CD4-positive, alpha-beta T cell treated with Interleukin-15 for 1 hour (primary cell): ENCODE data around the gene NUDT3.
A peak's percentile ranks its signal among the peaks of the same experiment; 100 is the strongest.
"Not testable (repeated sequence)": the region's sequence is repeated elsewhere in the genome, so short reads cannot be mapped to it uniquely, and the experiment has no call there.

Experiments
- DNase-seq: peaks from one replicate; pipeline ENCODE4 v3.0.0-alpha.2; 2020

NUDT3 gene

DNA sequence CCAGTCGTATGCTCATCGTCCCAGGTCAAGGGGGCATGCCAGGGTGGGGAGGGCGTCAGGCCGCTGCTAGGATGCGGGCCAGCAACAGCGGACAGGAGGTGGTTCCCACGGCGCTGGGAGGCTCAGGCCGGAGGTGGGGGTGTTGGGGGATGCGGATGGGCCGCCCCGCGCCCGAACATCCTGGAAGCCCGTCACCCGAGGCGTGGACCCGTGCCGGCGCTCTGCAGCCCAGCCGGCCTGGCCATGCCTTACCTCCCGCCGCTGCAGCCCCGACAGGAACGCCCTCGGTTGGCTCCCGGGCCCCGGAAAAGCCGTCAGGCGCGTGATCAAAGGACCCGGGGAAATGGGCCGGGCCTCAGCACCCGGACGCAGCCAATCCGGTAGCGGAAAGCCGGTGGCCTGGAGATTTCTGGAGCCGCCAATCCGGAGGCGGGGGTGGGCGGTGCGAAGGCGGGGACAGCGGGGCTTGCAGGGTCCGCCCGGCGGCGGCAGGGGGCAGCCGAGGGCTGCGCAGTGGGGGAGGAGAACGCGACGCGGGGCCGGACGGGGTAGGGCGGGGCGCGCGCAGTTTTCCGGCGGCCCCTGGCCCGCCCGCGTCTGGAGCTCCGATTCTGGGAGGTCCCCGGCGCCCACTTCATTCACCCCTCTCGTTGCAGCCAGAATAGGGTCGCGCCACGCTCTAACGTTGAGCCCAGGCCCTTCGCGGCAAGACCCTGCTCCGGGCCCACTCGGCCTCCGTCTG lies 143.6 kb downstream of the NUDT3 start, which contains the start of gene SMIM29:
SMIM29 (minus strand) TSS at position 280 of the 742 bp plus-strand sequence. CDS start 1,215 bp downstream, outside the sequence.
- DNase-seq, result peak; percentile 96

DNA sequence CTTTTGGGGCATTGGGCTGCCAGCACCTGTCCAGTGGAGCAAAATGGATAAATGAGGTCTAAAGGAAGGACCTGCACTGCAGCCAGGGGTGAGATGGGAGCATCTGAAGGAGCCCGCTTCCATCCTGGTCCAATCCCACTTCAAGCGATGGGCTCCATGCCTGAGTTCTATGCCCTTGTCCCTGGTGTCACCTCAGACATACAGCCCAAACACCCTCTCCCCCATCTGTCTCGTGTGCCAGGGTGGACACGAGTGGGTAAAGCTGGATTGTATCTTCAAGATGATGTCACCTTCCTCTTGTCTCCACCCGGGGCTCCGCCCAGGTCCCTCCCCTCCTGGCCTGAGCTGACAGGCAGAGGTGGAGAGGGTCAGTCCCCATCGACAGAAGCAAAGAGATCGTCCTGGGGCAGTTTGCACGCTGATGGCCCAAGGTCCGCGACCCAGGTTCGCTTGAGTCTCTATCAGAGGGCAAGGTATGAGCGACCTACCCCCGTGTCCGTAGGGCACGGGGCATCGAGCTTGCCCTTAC lies 144.2 kb downstream of the NUDT3 start:
- peak; percentile 73 for DNase-seq

DNA sequence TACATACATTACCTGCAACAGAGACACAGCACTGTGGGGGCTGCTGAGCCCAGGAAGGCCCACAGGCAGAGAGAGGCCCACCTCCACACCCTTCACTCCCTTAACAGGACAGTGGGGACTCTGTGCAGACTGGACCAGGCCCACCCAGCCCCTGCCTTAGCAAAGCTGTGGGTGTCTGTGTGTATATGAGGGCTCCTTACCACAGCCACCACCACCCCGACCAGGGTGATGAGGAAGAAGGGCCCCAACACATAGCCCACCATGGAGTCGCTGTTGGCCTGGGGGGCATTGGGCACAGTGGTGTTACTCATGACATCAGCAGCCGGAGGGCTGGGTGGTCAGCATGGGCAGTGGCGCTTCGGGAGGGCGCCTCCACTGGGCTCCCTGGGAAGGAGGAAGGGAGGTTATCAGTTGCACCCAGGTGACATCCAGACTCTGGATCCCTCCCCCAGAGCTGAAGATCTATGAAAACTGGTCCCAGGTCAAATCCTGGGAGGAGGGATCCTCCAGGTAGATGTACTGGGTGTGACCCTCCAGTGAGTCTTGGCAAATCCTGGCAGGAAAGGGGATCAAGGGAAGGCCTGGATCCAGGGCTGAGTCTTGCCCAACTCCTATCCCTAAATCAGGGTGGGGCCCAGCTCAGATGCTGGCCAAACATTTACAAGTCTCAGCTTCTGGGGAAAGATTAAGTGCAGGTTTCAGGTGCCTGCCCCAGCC lies 144.8 kb downstream of the NUDT3 start:
- no peak for DNase-seq

DNA sequence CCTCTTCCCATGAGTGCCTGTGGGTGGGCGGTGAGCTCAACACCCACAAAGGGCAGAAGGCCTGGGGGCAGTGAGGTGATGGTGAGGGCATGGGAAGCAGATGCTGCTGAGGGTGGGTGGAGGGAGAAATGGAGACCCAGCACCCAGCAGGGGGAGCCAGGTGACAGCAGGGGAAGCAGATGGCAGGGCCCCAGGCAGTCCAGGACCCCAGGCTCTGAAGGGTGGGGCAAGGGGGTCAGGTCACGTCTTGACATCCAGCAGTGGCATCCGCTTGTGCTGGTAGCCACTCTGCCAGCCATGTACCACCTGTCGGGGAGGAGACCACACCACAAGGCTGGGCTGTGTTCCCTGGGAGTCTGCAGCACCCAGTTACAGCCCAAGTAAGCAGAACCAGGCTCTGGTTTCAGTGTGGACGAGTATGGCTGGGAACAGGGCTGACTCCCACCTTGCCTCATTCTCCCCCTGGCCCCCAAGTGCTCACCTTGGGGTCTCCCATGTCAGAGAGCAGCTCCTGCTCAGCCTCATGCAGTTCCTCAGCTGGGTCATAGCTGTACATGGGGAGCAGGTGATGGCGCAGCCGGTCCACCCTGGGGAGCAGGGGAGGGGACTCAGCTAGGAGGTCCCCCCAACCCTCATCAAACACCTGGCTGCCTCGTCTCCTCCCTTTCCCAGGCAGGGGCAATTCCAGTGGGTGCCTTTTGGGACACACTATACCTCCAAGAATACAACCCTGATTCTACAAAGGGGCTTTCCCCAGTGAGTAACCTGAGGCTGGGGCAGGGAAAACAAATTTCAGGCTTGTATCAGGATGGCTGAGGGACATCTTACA lies 145.7 kb downstream of the NUDT3 start:
- DNase-seq, result peak; percentile 51

DNA sequence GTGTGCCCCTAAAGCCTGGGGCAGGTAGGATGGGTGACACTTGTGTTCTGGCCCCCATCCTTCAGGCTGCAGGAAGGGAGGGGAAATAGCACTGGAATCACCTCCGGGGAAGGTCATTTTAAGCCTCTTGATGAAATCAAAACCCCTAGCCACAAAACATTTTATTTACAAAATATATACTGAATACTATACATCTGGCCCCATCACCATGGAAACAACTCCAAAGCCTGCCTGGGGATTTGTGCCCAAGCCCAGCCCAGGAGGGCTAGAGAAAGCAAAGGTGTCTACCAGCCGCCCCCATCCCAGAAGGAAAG lies 146.3 kb downstream of the NUDT3 start:
- DNase-seq, result no peak

DNA sequence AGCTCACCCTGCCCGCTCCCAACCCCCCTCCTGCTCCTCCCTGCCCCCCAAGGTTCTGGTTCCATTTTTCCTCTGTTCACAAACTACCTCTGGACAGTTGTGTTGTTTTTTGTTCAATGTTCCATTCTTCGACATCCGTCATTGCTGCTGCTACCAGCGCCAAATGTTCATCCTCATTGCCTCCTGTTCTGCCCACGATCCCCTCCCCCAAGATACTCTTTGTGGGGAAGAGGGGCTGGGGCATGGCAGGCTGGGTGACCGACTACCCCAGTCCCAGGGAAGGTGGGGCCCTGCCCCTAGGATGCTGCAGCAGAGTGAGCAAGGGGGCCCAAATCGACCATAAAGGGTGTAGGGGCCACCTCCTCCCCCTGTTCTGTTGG lies 146.7 kb downstream of the NUDT3 start:
- not testable (repeated sequence) for DNase-seq

DNA sequence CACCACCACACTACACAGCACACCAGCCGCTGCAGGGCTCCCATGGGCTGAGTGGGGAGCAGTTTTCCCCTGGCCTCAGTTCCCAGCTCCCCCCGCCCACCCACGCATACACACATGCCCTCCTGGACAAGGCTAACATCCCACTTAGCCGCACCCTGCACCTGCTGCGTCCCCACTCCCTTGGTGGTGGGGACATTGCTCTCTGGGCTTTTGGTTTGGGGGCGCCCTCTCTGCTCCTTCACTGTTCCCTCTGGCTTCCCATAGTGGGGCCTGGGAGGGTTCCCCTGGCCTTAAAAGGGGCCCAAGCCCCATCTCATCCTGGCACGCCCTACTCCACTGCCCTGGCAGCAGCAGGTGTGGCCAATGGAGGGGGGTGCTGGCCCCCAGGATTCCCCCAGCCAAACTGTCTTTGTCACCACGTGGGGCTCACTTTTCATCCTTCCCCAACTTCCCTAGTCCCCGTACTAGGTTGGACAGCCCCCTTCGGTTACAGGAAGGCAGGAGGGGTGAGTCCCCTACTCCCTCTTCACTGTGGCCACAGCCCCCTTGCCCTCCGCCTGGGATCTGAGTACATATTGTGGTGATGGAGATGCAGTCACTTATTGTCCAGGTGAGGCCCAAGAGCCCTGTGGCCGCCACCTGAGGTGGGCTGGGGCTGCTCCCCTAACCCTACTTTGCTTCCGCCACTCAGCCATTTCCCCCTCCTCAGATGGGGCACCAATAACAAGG lies 147.3 kb downstream of the NUDT3 start:
- DNase-seq, result not testable (repeated sequence)

DNA sequence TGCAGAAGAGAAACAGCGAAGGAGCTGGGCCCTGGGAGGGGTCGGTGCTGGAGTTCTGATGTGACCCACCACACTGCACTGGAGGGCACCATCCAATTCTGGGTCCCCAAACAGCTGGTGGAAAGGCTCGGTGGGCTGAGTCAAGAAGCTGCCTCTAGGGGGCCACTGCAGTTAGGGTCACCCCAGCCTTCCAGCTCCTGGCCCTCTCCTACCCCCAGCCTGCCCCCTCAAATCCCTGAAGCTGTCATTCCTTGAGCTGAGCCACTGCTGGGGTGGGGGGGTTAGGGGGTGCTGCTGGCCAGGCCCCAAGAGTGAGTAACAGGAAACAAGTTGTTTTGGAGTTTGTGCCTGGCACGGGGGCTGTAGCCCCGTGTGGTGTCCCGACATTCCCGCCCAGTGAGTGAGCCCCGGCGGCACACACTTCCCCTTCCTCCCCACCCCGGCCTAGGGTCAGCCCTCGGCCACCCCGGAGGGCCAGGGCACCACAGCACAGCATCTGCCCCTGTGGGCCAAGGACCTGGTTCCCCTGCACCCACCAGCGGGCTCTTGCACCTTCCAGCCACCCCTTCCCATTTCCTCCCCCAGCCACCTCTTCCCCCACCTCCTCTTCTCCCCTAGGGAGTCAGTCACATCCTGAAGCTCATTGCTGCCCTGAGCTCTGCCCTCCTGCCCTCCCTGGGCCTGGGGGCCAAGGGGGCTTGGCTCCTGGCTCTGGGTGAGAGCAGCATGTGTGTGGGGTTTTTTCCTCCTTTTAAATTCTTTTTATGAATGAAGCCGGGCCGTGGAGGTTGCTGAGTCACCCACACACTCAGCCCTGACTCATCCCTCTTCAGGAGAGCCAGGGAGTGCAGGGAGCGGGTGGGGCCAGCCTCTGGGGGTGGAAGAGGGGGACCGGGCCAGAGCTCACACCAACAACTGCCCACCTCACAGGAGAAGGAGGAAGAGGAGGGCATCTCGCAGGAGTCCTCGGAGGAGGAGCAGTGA lies 148.3 kb downstream of the NUDT3 start:
- peak; percentile 62 for DNase-seq

DNA sequence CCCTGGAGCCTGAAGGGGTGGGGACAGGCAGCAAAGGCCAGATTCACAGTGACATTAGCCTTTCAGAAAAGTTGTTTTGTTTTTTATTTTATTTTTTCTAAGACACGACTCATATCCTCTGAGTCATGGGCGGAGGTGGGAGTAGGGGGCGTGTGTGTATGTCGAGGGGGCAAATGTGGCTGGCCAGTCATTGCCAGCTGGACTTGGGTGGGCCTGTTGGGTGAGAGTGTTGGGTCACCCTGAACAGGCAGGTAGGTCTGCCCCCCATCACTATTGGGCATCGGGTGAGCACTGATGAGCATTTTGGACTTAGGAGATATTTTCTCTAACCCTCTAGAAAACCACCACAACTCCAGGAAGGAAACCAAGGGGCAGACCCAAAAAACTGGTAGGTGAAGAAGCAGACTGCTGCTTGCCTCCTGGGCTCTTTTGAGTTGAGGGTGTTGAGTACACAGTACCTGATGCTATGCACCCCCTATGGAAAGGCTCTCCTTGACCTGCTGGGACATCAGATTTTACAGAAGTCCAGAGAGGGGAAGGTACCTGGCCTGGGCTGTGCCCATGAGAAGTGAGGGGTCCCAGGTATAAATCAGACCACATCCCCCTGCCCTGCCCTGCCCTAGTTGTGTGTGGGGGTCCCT lies 149.2 kb downstream of the NUDT3 start:
- no peak for DNase-seq

DNA sequence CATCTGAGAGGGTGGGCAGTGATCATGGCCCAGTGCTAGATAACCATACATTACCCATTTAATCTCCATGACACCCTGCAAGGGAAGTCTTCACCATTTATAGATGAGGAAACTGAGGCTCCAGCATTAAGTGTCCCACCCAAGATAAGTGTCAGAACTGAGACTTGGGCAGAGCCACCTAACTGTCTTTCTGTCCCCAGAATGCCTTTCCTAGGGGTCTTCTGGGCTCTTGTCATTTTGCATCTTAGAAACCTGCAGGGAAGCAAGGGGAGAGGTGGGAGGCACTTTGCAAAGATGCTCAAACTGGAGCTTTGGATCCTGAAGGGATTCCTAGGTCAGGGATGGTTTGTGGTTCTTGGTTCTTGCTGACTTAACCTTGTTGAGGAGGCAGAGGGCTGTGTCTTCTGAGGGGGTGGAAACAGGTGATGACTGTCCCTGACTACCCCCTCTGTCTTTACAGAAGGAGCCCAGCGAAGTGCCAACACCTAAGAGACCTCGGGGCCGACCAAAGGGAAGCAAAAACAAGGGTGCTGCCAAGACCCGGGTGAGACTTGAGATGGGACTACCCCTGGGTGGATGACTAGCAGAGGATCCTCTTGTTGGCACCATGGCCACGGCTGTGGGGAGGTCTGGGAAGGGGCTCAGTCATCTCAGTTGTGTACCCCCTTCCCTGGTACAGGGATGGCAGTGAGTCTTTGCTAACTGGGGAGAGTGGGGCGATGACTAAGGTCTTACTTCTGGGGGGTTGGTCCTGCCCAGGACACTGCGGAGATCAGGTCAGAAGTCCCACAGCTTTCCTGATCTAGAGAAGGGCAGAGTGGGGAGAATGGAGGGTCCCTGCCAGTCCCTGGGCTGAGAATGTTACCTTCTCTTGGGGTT lies 150.0 kb downstream of the NUDT3 start:
- no peak for DNase-seq

DNA sequence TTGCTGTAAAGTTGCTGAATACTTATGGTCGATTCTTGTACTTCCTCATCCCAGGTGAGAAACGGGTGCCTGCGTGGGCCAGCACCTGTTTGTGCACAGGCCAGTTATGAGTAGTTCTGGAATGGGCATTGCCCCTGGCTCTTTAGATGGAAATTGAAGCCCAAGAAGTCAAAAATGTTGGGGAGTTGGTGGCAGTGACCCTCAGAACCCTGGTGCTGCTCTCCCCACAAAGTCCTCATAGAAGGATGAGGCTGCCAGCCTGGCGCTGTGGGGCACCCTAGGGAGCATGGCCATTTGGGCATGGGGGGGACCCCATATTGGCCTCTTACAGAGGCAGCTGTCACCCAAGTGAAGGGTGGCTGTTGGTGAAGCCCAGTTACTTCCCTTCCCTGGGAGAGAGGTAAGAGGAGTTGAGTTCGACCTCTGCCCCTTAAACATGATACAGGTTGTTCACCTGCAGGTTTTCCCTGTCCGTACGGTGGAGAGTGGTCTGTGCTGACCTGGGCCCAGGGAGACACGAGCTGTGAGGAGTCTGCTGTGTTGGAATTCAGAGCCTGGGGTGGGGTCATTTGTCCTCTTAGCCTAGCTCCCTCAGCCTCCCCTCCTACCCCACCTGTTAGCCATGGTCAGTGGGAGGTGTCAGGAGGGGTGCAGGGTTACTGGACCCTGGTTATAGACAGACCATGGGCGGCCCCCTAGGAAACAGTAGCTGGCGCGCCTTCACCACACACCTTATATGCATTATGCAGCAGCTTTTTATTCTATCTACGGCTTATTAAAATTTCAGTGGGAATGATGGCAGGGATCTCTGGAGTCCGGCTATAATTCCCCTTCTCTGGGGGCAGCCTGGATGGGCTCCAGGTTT lies 150.9 kb downstream of the NUDT3 start:
- DNase-seq, result no peak

DNA sequence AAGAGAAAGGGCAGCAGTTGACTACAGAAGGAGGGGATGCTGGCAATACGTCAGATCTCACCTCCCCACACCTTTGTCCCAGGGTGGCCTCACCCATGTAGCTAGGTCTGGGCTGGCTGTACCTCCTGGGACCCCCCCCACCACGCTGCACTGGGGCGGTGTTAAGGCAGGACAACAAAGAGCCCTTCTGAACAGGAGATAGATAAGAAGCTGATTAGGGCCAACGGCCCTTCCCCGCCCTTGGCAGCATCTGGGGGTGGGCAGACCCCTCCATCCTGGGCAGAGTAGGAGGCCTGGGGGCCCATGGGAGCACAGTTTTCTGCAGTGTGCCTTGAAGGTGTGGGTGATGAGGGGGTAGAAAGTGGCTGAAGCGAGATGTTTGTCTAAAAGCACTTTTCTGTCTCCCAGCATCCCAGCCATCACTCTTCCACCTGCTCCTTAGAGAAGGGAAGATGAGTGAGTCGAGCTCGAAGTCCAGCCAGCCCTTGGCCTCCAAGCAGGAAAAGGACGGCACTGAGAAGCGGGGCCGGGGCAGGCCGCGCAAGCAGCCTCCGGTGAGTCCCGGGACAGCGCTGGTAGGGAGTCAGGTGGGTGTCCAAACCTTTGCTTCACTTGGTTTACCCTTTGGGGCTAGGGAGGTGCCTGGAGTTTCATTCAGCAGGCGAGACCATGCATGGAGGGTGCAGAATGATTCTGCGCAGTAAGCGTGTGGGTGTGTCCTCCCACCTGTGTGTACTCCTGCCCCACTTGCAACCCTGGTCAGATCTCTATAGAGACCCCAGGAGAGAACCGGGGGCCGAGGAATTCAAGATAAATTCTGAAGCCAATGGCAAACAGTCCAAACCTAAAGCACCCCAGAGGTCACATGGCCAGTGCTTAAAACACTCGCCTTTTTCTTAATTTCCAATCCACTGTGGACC lies 151.9 kb downstream of the NUDT3 start:
- DNase-seq, result no peak

DNA sequence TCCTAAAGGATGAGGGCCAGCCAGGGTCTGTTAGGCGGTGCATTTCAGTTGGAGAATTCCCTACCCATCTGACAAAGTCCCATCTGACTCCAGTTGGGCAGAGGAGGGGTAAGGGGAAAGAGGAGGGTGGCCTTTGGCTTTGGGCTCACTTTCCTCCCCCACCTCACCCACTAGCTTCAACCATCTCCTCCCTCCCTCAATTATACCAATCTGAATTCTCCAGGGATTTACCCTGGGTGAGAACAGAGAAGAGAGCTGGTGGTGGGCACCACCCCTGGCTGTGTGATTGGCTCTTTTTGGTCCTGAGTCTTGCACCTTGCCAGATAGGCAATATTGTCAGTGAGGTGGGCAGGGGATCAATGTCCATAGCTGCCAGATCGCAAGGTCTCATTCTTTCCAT lies 152.6 kb downstream of the NUDT3 start:
- no peak for DNase-seq

DNA sequence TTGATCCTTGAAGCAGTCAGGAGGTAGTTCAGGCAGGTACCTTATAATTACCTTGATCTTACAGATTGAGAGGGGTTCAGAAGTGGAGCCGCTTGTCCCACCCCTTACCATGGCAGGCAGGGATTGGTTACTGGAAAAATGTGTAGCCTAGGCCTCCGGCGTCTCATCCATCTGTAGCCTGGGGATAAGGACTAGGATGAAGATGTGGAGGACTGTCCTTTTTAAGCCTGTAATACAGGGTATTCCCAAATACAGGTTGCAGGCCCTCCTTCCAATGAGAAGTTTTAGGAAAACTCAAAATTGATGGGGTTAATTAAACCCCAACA lies 153.0 kb downstream of the NUDT3 start:
- no peak for DNase-seq

DNA sequence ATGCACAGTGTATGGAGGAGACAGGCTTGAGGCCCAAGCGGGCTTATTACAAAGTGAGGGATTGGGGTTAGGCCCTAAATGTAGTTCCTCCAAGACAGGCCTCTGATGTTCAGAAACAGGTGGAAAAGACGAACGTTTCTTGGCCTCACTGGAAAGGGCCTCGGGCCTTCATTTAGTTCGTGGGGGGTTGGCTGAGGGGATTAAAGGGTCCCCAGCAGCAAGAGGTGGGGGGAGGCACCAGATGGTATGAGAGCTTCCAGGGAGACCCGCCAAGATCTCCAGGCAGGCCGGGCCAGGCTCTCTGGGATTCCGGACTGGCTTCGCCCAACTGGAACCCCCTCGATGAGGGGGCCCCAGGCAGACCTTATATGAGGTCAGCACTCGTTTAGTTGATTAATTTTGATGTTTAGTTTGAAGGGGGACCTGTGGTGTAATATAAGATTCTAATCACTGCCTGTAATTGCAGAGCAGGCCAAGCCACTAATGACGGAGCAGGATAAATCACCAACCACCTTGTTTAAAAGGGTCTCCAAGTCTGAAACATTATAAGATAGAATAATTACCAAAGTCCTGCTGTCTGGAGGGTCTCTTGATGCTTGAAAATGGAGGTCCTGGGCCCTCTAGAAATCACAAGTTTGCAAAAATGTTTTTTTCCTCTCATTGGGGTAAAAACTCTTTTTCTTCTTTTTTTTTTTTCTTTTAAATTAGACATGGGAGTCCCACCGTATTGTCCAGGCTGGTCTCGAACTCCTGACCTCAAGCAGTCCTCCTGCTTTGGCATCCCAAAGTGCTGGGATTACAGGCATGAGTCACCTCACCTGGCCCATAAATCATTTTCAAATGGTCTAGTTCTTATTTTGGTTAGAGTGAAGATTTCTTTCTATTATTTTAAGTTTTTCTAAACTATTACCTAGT lies 153.6 kb downstream of the NUDT3 start:
- DNase-seq, result no peak

DNA sequence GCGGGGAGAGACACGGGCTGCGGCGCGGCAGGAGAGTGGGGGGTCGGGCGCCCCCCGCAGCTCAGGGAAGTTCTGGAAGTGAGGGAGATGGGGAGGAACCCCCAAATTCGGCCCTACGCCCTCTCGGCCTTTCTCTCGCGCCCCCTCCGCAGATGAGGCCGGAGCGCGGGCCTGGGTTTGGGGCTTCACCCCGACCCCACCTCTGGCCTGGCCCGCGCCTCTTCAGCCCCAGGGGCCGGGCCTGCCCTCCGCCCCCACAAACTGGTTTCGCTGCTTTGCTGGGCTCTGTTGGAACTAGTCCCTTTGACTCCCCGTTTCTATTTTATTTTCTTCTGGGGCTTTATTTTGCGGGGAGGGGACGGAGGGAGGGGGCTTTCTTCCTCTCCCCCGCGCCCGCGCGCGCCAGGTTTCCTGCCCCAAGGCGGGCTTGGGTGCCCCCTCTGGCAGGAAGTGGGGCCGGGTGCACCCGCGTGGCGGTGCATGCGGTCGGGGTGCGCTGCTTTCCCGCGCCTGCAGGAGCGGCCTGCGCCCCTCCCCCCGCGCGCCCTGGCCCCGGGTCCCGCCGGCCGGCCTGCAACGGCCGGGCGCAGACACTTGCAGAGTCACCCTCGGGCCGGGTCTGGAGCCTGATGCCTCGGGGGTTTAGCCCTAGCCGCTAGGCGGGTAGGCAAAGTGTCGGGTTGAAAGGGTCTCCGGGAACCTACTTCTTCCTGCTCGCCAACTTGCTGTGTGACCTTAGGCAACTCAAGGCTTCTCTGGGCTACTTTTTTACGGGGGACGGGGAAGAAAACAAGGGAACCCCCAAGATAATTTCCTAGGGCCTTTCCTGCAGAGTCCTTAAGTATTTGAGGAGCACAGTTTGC lies 154.5 kb downstream of the NUDT3 start:
- DNase-seq, result peak; percentile 67
